Activated T-helper 1 cell treated with anti-CD3 and anti-CD28 coated beads, Interleukin-2, amount 50 U/mL, for 16 hours (primary cell): ENCODE data around the gene NDOR1.

ENCODE experiments used
- DNase-seq, 2 donors: peaks; one replicate each; pipeline ENCODE4 v3.0.0-alpha.2; 2020; ENCODE audit warnings: low read depth in 1 of 2, low spot score in 1 of 2

The NDOR1 gene

DNA sequence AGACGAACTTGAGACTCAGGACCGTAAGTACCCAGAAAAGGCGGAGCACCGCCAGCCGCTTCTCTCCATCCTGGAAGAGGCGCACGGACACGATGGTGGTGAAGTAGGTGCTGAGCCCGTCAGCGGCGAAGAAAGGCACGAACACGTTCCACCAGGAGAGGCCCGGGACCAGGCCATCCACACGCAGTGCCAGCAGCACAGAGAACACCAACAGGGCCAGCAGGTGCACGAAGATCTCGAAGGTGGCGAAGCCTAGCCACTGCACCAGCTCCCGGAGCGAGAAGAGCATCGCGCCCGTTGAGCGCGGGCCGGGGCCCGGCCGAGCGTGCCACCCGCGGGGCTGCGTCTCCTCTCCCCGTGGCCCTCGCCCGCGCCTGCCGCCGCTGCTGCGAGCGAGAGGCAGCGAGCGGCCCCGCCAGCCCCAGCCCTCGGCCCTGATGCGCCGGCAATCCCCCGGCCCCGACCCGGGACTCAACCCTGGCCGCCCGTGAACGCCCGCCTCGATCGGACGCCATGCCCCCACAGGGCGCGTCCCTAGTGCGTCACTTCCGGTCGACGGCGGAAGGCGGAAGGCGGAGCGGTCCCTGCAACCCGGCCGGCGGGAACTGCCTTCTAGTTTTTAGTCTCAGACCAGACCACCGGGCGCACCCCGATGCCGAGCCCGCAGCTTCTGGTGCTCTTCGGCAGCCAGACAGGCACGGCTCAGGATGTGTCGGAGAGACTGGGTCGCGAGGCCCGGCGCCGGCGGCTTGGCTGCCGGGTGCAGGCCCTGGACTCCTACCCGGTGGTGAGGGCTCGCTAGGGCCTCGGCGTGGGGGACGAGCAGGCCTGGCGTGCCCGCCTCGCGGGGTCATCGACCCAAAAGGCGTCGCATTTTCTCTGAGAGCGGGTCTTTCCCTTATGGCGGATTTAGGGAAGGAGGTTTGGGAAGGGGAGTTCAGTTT is at the start of gene NDOR1, which contains the start of gene TMEM203:
TSS of gene NDOR1 (plus strand) at position 575 of the 944 bp plus-strand sequence. CDS start at position 653, 78 bp downstream.
TSS of gene TMEM203 (minus strand) at position 523 of the 944 bp plus-strand sequence. CDS start at position 289, 234 bp downstream.
- DNase-seq, result peak; percentile 89 to 91

GRCh38 chr9:137156567-137157375 is 48.7 kb upstream of the NDOR1 start:
- peak; percentile 23 to 47 for DNase-seq

DNA sequence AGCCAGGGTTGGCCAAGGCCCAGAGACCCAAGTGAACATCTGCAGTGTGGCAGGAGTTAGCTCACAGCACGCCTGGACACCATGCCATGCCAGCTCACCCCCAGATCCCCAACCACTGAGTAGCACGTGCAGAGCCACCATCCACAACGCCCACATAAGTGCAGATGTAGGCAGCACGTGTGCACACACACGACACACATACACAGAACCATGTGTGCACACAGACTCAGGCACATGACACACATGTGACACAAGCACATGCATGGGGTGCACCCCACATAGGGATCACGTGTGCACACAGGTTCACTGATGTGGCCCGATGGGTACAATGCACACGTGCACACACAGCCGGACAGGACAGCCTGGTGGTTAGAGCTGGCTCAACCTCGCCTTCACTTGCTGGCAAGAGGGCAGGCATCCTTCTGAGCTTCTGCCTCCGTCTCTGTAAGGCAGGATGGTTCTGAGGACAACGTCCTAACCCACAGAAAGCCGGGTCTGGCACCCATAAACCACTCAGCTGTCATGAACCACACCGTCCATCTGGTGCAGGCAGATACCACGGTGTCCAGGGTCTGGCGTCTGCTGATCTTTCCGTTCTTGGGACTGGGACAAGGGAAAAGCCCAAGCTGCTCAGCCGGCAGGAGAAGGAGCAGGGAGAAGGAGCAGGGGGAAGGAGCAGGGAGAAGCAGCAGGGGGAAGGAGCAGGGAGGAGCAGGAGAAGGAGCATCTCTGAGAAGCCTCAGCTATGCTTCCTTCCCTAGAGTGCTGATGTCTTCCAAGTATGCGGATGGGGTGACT is 47.7 kb upstream of the NDOR1 start:
- no peak for DNase-seq

DNA sequence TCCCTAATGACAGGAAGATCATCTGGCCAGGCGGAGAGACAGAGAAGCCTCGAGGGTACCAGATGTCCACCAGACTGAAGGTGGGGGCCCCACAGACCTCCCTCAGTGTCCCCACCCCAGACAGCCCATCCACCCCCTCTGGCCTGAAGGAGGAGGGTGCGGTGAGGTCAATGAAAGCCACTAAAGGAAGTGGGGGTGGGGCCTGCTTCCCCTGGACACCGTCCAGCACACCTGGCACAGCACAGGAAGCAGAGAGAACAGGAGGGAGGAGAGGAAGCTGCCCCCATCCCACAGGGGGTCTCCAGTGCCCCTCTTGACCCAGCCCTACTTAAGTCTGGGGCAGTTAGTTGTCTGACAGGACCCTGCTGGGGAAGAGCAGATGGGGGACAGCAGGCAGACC is 46.9 kb upstream of the NDOR1 start:
- no peak for DNase-seq

GRCh38 chr9:137159105-137160053 is 46.1 kb upstream of the NDOR1 start:
- no peak for DNase-seq

DNA sequence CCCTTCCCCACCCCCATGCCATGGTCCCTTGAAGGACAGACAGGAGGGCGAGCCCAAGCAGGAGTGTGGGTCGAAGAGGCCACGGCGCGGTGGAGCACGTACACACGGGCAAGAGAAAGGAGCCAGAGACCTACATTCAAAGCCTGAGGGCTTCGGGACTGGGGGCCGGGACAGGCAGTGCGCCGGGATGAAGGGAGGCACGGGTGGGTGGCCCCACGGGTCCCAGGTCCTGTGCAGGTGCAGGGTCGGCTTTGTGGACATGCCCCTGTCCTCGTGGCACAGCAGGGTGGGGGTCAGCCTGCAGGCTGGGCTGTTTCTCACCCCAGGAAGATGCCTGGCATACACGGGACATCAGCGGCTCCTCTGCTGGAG is 45.5 kb upstream of the NDOR1 start:
- no peak for DNase-seq

GRCh38 chr9:137160716-137161557 is 44.6 kb upstream of the NDOR1 start:
- no peak for DNase-seq

DNA sequence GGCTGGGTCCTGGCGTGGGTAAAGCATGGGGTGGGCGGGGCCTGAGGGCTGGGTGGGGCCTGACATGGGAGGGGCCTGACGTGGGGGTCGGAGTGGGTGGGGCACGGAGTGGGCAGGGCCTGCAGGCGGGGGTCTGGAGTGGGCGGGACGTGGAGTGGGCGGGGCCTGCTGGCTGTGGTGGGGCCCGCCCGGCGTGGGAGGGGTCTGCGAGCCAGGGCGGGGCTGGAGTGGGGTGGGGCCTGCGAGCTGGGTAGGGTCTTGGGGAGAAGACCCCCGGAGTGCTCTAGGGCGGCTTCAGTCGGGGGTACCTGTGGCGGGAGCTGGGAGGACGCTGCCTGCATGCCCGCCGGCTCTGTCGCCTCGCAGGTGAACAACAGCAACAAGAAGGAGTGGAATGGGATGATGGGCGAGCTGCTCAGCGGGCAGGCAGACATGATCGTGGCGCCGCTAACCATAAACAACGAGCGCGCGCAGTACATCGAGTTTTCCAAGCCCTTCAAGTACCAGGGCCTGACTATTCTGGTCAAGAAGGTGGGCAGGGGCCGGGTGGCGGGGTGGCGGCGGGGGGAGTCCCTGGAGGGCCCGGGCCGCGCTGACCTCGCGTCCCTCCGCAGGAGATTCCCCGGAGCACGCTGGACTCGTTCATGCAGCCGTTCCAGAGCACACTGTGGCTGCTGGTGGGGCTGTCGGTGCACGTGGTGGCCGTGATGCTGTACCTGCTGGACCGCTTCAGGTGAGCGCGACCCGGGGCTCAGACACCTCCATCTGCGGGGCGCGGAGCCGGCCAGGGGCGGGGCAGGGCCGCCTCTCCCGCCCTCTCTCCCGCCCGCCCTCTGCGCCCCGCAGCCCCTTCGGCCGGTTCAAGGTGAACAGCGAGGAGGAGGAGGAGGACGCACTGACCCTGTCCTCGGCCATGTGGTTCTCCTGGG is 43.7 kb upstream of the NDOR1 start:
- DNase-seq, result no peak

- DNase-seq, result no peak
Observed at GRCh38 chr9:137162505-137163364, 42.8 kb upstream of the NDOR1 start.

- DNase-seq, result no peak
Observed at GRCh38 chr9:137163365-137163715, 42.2 kb upstream of the NDOR1 start.

GRCh38 chr9:137163805-137164204 is 41.7 kb upstream of the NDOR1 start:
- DNase-seq, result no peak

- DNase-seq, result no peak
Observed at GRCh38 chr9:137164370-137165249, 40.9 kb upstream of the NDOR1 start.

DNA sequence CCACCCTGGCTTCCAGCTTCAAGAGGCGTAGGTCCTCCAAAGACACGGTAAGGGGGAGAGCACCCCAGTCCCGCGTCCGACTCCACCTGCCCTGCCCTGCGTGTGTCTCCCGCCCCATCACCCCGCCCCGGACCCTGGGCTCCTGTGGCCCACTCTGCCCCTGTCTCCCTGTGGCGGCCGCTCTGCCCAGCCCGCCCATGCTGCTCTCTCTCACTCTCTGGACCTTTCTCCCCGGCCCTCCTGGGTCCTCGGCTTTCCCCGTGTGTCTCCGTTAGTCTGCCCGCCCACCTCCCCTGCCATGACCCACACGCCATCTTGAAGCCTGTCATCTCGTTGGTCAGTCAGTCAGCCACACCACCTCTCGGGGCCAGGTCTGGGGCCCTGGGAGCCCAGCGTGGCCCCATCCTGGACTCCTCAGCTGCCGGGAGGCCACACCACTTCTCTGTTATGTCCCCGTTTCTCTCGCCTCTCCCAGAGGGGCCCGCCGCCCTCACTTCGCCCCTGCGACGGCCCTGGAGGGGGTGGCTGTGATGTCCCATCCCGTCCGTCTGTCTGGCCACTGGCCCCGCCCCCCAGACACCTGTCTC is 40.2 kb upstream of the NDOR1 start:
- DNase-seq, result no peak

DNA sequence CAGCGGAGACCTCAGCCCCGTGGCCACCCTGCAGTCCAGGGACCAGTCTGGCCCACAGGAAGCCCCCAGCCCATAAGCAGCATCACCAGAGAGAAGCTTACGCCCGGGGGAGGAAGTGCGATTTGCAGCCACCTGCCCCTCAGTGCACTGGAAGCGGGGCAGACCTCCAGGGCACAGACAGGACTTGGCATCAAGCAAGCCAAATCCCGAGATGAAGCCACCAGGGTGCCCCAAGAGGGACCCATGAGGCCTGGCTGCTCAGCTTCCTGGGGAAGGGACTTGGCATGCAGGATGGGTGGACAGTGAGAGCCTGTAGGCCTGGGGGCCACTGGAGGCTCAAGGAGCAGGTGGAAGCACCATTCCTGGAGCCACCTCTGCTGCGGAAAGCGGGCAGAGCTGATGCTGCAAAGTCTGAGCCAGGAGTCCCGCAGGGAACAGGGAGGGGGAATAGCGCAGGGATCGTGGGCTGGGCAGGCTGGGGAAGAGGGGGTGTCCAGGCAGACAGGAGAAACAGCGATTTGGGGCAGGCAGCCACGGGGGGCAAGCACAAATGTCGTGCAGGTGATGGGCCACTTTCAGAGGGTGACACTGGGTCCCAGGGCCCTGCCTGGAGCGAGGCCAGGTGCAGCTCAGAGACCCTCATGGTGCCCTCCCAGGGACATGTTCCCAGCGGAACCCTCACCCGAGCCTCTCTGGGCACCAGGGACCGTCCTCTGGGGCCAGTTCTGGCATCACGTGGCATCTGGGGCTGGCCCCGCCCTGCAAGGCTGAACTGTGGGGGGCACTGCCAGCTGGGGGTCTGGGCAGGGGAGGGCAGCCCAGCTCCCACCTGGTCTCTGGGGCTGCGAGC is 38.9 kb upstream of the NDOR1 start:
- DNase-seq, result no peak

DNA sequence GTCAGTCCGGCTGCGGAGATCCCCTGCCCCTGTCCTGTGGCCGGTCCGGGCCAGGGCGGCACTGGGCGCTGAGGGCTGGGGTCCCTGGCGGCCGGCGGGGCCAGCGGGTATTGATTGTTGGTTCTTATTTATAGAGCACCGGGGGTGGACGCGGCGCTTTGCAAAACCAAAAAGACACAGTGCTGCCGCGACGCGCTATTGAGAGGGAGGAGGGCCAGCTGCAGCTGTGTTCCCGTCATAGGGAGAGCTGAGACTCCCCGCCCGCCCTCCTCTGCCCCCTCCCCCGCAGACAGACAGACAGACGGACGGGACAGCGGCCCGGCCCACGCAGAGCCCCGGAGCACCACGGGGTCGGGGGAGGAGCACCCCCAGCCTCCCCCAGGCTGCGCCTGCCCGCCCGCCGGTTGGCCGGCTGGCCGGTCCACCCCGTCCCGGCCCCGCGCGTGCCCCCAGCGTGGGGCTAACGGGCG is 38.2 kb upstream of the NDOR1 start:
- no peak for DNase-seq
